ENCODE data around the gene RUVBL1.

The RUVBL1 gene

GRCh38 chr3:128081226-128081625 lies 42.4 kb downstream of the RUVBL1 start:
- DNase-seq, result no peak

GRCh38 chr3:128080323-128081080 lies 43.1 kb downstream of the RUVBL1 start:
- DNase-seq, result no peak

GRCh38 chr3:128079823-128080222 lies 43.8 kb downstream of the RUVBL1 start:
- no peak for DNase-seq

GRCh38 chr3:128078875-128079274 lies 44.7 kb downstream of the RUVBL1 start:
- no peak for DNase-seq

- no peak for DNase-seq
Observed at GRCh38 chr3:128078322-128078721, 45.3 kb downstream of the RUVBL1 start.

GRCh38 chr3:128077665-128078064 lies 45.9 kb downstream of the RUVBL1 start:
- DNase-seq, result no peak

- DNase-seq, result no peak
Observed at GRCh38 chr3:128077202-128077624, 46.4 kb downstream of the RUVBL1 start.

- peak; percentile 16 to 35 for DNase-seq
Observed at GRCh38 chr3:128076483-128077201, 47.0 kb downstream of the RUVBL1 start.

- peak; percentile 81 to 85 for DNase-seq
Observed at GRCh38 chr3:128075522-128076482, 47.8 kb downstream of the RUVBL1 start.

GRCh38 chr3:128074851-128075521 lies 48.6 kb downstream of the RUVBL1 start:
- DNase-seq, result no peak

- DNase-seq, result no peak
Observed at GRCh38 chr3:128073807-128074206, 49.8 kb downstream of the RUVBL1 start.

- DNase-seq, result no peak
Observed at GRCh38 chr3:128073185-128073725, 50.4 kb downstream of the RUVBL1 start.

GRCh38 chr3:128072454-128073184 lies 51.0 kb downstream of the RUVBL1 start:
- DNase-seq, result no peak

- DNase-seq, result no peak
Observed at GRCh38 chr3:128071771-128072453, 51.7 kb downstream of the RUVBL1 start.

GRCh38 chr3:128070898-128071591 lies 52.6 kb downstream of the RUVBL1 start:
- no peak for DNase-seq

- DNase-seq, result no peak
Observed at GRCh38 chr3:128069271-128069670, 54.3 kb downstream of the RUVBL1 start.

GRCh38 chr3:128068156-128068620 lies 55.4 kb downstream of the RUVBL1 start:
- DNase-seq, result peak in 1 of 2 donors; percentile 26

- no peak for DNase-seq
Observed at GRCh38 chr3:128067489-128067888, 56.1 kb downstream of the RUVBL1 start.

- DNase-seq, result no peak
Observed at GRCh38 chr3:128066676-128067075, 56.9 kb downstream of the RUVBL1 start.

GRCh38 chr3:128066114-128066513 lies 57.5 kb downstream of the RUVBL1 start:
- DNase-seq, result no peak

Data from activated CD4-positive, alpha-beta T cell treated with anti-CD3 and anti-CD28 coated beads for 4 hours (primary cell).